Activated CD4-positive, alpha-beta T cell treated with anti-CD3 and anti-CD28 coated beads, Interleukin-2, Interleukin-4, amounts not matched to agents 100 ng/mL and 50 ng/mL, durations not matched to agents 16 hours and 8 hours (primary cell): ENCODE measurements around the gene CERS6.

Experiments used
- DNase-seq: peaks from one replicate; pipeline ENCODE4 v3.0.0-alpha.2; 2020; ENCODE audit warnings: low spot score

The CERS6 gene

GRCh38 chr2:168801961-168802858 lies 346.1 kb downstream of the CERS6 start, which contains the start of gene NOSTRIN:
TSS of gene NOSTRIN (plus strand) at chr2:168802637. CDS start at chr2:168802647, 10 bp downstream.
- DNase-seq = no peak

GRCh38 chr2:168802859-168803725 lies 347.0 kb downstream of the CERS6 start:
- no peak for DNase-seq

- no peak for DNase-seq
Observed at GRCh38 chr2:168804214-168804613, 348.1 kb downstream of the CERS6 start.

GRCh38 chr2:168805615-168806014 lies 349.5 kb downstream of the CERS6 start:
- no peak for DNase-seq

GRCh38 chr2:168809537-168809936 lies 353.5 kb downstream of the CERS6 start:
- no peak for DNase-seq

GRCh38 chr2:168810235-168810634 lies 354.2 kb downstream of the CERS6 start:
- DNase-seq = no peak

GRCh38 chr2:168811696-168812095 lies 355.6 kb downstream of the CERS6 start:
- no peak for DNase-seq

- no peak for DNase-seq
Observed at GRCh38 chr2:168814046-168814445, 358.0 kb downstream of the CERS6 start.

- DNase-seq = no peak
Observed at GRCh38 chr2:168814939-168815907, 359.2 kb downstream of the CERS6 start.

GRCh38 chr2:168816369-168816768 lies 360.3 kb downstream of the CERS6 start:
- DNase-seq = no peak

GRCh38 chr2:168819050-168819715 lies 363.1 kb downstream of the CERS6 start:
- DNase-seq = no peak

- DNase-seq = no peak
Observed at GRCh38 chr2:168819829-168820489, 363.9 kb downstream of the CERS6 start.

GRCh38 chr2:168821577-168821976 lies 365.5 kb downstream of the CERS6 start:
- DNase-seq = no peak

GRCh38 chr2:168821992-168822391 lies 365.9 kb downstream of the CERS6 start:
- DNase-seq = no peak
